GM18868 (cell line): ENCODE measurements around the gene RBM19.
A peak's percentile ranks its signal among the peaks of the same experiment; 100 is the strongest.
"Not testable (repeated sequence)": the region's sequence is repeated elsewhere in the genome, so short reads cannot be mapped to it uniquely, and the experiment has no call there.

ENCODE experiments used
- ATAC-seq: cut with Tn5 transposase; IDR thresholded peaks from one replicate; pipeline ENCODE4 v1.9.1; 2021; ENCODE audit warnings: mild to moderate bottlenecking, moderate library complexity; ENCODE audit not compliant: unreplicated experiment

Gene RBM19, protein sequence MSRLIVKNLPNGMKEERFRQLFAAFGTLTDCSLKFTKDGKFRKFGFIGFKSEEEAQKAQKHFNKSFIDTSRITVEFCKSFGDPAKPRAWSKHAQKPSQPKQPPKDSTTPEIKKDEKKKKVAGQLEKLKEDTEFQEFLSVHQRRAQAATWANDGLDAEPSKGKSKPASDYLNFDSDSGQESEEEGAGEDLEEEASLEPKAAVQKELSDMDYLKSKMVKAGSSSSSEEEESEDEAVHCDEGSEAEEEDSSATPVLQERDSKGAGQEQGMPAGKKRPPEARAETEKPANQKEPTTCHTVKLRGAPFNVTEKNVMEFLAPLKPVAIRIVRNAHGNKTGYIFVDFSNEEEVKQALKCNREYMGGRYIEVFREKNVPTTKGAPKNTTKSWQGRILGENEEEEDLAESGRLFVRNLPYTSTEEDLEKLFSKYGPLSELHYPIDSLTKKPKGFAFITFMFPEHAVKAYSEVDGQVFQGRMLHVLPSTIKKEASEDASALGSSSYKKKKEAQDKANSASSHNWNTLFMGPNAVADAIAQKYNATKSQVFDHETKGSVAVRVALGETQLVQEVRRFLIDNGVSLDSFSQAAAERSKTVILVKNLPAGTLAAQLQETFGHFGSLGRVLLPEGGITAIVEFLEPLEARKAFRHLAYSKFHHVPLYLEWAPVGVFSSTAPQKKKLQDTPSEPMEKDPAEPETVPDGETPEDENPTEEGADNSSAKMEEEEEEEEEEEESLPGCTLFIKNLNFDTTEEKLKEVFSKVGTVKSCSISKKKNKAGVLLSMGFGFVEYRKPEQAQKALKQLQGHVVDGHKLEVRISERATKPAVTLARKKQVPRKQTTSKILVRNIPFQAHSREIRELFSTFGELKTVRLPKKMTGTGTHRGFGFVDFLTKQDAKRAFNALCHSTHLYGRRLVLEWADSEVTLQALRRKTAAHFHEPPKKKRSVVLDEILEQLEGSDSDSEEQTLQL

DNA sequence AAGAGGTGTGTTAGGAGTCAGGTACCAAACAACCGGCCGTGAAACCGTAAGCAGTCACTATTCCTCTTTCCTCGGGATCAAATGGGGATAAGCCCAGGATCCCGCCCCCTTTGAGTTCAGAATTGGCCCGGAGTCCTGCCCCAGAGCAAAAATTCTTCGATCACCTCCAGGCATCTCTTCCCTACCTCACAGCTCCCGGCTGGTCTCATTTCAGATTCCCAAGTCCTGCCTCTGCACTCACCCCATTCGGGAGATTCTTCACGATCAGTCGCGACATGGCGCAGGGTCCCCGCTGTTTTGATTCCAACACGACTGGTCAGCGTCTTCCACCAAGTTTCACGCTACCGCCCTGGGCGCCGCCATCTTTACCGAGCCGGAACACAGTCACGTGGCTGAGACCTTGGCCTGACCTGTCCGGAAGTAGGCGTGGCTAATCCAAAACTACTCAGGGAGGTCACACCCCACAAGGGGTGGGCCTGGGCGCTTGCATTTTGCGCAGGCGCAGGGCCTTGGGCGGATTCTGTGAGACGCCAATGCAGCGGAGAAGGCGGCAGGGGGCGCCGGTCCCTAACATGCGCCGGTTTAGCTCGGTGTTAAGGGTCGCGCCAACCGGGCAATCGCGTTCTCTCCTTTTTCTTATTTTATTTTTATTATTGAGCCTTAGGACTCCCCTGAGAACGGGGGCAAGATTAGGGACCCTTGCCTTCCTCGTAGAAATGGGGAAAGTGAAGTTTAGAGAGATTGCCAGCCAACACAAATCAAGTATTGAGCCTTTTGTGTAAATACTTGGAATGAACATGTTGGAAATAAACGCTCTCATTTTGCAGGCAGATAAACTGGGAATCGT is at the start of gene RBM19:
TSS of gene RBM19 (minus strand) at position 375 of the 847 bp plus-strand sequence. CDS start at position 277, 98 bp downstream.
- ATAC-seq = peak; percentile 92

DNA sequence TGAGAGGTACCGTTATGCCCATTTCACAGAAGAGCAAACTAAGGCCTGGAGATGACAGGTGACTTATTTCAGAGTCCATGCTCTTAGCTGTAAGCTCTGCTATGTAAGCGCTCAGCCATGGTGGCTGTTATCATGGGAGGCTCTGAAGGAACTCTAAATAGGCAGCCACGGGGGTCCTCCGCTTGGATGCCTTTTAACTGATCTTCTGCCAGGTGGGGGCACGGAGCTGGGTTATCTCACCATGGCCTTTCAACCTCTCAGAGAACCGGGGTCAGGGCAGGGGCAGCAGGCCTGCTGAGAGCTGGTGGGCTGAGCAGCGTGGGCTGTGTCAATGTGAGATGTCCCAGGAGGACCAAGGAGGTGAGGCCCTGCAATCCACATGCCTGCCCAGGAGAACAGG is 49.7 kb upstream of the RBM19 start:
- ATAC-seq = no peak

DNA sequence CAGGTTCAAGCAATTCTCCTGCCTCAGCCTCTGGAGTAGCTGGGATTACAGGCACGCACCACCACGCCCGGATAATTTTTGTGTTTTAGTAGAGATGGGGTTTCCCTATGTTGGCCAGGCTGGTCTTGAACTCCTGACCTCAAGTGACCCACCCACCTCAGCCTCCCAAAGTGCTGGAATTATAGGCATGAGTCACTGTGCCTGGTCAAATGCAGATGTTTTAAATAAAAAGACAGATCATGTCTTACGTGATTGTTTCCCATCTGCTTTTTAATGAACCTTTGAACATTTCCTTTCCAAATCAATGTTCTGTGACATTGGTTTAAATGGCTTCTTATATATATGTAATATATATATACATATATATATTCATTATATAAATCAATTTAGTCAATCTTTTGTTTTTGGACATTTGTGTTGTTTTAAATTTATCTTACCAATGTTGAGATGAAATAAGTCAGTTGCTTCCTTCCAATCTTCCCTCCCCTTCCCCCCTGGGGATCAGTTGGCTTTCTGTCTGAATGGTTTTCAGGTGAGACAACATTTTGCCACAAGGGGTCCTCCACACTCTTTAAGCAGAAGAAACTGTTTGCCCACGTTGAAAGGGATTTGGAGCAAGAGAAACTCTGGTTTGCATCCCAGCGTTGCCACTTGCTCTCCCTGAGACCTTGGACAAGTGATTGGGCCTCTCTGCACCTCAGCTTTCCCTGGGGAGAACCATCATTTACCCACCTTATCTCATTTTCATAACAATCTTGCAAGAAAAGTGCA is 47.6 kb upstream of the RBM19 start:
- no peak for ATAC-seq

DNA sequence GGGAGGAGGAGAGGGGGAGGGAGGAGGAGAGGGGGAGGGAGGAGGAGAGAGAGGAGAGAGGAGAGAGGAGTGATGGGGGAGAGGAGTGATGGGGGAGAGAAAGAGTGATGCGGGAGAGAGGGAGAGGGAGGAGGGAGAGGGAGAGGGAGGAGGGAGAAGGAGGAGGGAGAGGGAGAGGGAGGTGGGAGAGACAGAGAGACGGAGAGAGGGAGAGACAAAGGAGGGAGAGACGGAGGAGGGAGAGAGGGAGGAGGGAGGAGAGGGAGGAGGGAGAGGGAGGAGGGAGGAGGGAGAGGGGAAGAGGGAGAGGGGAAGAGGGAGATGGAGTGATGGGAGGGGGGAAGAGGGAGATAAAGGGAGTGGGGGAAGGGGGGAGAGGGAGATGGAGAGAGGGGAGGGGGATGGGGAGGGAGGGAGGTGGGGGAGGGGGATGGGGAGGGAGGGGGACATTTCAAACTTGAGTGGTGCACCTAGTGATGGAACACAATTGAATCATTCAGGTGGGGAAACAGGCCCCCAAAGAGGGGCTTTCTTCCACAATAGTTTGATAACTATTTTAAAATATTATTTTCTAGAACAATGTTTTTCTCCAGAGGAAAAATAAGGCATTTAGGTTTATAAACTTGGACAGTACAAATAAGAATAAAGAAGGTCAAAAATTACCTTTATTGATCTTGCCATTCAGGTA is 46.8 kb upstream of the RBM19 start:
- ATAC-seq = no peak

DNA sequence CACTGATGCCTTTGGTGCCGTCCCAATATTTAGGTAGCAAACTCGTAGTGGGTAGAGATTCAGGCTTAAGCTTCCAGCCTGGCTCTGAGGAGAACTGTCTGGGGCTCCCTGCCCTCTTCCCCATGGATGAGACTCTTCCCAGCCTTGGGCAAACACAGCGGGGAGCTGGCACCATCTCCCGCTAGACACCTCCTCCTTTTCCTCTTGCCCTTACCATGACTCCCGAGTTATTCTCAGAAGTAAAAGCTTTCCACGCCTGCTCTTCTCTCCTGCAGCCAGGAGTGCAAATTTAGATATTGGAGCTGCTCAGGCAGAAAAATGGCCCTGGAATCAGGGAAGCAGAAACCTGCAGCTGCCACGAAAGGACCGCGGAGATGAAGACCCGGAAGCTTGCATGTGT is 45.6 kb upstream of the RBM19 start:
- ATAC-seq = no peak

DNA sequence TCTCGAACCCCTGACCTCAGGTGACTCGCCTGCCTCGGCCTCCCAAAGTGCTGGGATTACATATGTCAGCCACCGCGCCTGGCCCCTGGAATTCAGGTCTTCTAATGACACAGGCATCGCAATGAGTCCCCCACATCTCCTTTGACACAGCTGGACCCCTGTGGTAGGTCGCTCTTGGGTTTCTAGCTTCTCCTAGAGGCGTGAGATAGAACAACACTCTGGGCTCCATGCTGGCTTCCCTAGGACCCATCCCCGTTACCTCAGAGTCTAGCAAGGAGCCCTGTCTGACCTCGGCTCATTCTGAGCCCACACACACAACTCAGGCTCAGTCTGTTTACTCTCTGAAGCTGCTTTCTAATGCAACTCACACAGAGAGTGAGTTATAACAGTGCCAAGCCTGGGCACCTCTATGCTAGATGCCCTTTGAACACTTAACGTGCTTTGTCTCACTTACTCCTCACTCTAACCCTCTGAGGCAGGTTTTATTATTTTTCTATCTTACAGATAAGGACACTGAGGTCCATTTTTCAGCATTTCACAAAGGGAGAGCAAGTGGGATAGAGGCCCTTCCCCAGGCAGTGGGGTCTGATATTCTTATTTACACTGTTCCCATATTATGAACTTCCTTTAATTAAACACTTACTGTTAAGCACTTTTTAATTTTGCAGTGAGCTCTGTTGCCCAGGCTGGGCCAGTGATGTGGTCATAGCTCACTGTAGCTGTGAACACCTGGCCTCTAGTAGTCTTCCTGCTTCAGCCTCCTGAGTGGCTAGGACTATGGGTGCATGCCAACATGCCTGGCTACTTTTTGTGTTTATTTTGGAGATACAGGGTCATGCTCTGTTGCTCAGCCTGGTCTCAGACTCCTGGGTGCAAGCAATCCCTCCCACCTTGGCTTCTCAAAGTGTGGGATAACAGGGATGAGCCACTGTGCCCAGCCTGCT is 40.6 kb upstream of the RBM19 start:
- ATAC-seq = no peak

DNA sequence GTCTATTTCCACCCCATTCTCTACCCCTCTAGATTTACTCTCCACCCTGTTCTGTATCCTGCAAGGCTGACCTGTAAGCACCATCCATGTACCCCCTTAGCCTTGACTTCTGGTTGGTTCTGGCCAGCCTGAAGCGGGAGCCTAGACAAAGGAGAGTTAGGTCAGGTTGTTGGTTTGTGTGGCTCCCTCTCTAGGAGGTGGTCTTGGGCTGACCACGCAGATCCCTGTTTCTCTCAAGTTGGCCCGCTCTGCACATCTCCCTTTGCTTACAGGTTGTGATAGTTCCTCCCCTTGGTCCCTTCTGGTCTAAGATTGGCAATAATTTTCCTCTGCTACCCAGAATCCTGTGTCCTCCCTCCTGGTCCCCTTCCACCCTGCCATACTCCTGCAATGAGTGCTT is 38.3 kb upstream of the RBM19 start:
- no peak for ATAC-seq

DNA sequence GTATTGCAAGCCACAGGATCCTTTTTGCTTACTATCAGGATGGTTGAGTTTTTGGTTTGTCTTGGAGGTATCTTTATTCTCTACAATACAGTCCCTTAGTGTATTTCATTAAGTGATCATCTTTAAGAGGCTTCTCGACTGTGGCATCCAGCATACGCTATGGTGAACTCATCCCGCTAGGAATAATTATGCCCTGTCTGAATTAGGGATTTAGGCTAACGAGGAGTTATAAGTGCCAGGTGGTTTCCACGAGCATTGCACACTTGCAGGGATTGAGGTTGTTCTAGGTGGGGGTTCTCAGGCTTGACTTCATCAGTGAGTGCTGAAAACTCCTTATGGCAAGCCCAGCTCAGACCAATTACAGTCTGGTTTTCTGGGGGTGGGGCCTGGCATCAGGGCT is 37.2 kb upstream of the RBM19 start:
- ATAC-seq = no peak

DNA sequence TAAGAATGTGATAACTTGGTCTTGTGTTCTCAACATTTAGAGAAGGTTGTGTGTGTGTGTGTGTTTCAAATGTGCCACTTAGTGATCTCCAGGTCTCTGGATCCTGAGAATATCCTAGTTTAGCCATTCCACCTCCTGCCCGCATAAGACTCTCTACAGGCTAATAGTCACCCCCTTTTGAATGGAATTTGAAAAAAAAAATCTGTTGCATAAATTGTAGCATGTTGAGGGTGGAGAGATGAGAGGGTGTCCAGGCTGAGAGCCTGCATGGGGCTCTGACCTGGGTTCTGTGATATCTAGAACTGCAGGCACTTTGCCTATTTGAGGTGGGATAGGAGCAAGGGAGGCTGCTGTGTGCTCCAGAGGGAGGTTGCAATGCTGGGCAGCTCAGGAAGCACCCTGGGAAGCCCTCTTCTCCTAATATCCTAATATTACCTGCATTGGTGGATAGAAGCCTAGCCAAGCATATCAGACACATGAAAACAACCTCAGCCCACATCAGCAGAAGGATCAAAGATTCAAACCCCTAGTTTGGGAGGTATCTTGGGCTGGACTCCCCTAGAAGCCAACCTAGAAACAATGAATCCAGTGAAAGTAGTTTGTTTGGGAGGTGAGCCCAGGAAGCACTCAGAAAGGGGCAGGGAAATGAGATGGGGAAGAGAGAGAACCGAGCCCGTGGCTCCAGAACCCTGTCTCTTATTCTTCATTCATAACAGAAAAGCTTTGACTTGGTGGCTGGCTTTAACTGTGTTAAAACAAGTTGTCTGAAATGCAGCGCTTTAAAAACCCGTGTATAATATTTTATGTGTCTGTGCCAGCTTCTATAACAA is 35.6 kb upstream of the RBM19 start:
- ATAC-seq = no peak

DNA sequence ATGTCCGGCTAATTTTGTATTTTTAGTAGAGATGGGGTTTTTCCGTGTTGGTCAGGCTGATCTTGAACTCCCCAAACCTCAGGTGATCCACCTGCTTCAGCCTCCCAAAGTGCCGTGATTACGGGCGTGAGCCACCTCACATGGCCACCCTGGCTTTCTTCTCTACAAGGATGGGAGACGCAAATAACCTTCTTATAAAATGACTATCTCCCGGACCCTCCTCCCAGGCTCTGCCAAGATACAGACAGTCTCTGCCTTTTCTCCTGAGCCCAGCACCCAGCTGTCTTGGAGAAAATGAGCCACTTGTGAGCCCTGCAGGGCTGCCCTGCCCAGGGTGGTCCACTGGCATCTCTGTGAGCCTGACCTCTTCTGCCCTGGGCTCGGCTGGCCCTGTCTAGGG is 34.7 kb upstream of the RBM19 start:
- ATAC-seq = no peak

DNA sequence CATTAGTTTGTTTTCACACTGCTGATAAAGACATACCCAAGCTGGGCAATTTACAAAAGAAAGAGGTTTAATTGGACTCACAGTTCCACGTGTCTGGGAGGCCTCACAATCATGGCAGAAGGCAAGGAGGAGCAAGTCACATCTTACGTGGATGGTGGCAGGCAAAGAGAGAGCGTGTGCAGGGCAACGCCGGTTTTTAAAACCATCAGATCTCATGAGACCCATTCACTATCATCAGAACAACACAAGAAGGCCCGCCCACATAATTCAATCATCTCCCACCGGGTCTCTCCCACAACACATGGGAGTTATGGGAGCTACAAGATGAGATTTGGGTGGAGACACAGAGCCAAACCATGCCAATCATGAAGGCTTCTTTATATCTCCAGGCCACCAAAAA is 34.1 kb upstream of the RBM19 start:
- ATAC-seq = not testable (repeated sequence)

DNA sequence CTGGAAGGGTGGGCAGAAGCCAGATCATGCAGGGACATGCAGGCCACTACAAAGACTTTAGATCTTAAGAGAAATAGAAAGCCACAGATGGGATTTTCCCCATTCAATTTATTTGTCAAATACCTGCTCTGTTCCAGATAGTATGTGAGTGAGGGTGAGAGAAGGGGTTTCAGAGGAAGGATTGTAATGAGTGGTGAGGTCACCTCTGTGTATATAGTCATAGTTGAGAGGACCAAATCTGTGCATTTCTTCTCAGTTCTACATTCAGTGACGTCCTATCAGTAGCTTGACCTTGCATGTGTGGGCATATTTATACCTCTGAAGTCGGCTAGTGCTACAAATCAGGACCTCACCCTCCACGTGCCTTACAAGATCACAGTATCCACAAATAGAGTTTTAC is 31.2 kb upstream of the RBM19 start:
- ATAC-seq = peak; percentile 94

DNA sequence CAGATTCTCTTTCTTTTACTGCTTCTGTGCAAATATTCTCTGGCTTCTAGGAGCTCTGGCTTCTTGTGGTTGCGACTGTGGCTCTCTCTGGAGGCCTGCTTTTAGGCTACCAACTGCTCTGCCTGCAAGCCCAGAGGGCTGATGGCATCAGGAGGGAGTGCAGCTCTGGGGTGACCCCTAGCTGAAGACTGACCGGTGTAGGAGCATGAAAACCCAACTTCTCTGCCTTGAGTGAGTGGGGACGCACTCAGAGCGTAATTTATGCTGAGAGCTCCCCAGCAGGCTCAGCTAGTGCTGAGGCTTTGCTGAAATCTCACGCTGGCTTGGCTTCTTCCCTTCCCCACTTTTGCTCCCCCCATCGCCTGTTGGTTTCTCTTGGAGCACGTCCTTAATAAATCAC is 29.9 kb upstream of the RBM19 start:
- ATAC-seq = no peak

DNA sequence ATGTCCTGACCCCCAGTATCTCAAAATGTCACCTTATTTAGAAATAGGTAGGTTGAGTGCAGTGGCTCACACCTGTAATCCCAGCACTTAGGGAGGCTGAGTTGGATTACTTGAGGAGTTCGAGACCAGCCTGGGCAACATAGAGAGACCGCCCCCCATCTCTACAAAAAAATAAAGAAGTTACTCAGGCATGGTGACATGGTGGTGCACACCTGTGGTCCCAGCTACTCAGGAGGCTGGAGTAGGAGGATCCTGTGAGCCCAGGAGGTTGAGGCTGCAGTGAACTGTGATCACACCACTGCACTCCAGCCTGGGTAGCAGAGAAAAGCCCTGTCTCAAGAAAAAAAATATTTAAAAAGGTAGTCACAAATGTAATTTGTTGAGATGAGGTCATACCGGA is 27.9 kb upstream of the RBM19 start:
- no peak for ATAC-seq

DNA sequence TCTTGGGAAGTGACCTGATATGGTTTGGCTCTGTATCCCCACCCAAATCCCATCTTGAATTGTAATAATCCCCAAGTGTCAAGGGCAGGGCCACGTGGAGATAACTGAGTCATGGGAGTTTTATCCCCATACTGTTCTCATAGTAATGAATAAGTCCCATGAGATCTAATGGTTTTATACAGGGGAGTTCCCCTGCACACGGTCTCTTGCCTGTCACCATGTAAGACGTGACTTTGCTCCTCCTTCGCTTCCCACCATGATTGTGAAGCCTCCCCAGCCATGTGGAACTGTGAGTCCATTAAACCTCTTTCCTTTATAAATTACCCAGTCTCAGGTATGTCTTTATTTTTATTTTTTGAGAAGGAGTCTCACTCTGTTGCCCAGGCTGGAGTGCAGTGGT is 26.6 kb upstream of the RBM19 start:
- ATAC-seq = not testable (repeated sequence)

DNA sequence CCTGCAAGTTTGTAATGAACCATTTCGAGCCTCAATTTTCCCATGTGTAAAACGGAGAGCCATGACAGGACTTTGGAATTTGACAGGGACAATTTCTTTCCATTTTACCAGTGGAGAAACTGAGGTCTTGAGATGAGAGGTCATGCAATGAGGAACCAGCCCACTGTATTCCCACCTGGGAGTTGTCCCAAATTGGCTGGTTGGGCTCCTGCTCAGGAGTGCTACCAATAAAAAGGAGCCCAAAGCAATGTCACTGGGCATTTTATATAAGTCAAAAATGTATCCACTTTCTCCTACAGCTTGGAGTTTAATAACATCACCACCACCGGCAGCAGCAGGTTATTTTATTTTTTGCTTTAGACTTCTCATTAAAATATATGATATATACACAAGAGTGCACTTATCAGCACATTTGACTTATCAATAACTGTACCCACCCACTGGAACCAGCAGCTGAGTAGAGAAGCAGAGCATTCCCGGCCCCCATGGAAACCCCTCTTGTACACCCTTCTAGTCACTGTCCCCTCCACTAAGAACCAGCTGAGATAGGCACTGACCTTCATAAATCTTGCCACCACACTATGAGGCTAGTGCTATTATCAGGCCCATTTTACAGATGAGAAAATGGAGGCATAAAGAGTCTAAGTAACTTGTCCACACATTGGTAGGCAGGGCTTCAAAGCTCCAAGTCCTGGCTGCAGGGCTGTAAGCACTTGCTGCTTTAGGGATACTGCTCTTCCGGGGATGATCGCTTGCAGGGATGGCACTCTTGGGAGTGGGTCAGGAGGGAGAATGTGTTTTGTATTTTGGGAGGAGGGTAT is 25.3 kb upstream of the RBM19 start:
- no peak for ATAC-seq
